ENCODE results near the gene ARHGAP31.

DNA sequence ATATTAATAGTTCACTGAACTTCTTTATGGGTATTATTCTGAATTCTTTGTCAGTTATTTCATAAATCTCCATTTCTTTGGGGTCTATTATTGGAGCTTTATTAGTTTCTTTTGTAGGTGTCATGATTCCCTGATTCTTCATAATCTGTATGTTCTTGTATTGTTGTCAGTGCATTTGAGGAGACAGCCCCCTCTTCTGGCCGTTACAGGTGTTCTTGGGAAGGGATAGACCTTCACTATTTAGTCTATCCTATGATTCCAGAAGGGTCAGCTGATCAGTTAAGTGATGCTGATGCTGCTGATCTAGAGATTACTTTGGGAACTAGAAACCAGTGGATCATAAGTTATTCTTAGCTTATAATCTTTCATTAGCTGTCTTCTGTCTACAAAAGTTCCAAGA, 134.4 kb downstream of the ARHGAP31 start:
- TF ChIP-seq YY1 (IDR thresholded peaks at IDR 0.05; ENCODE audit: insufficient read depth, insufficient read length) (no peak), ZNF274 (IDR thresholded peaks at IDR 0.05; ENCODE audit: low read depth, low read length) (no peak), SUZ12 (IDR thresholded peaks at IDR 0.05; ENCODE audit: extremely low read depth, insufficient read depth, insufficient read length) (no peak)
